HG03439 (cell line): ENCODE results near the gene PROCR.
"Not testable (repeated sequence)": the region's sequence is repeated elsewhere in the genome, so short reads cannot be mapped to it uniquely, and the experiment has no call there.

Experiments
- ATAC-seq: cut with Tn5 transposase; IDR thresholded peaks from one replicate; pipeline ENCODE4 v1.9.1; 2021; ENCODE audit warnings: mild to moderate bottlenecking, moderate library complexity; ENCODE audit not compliant: unreplicated experiment

PROCR gene

DNA sequence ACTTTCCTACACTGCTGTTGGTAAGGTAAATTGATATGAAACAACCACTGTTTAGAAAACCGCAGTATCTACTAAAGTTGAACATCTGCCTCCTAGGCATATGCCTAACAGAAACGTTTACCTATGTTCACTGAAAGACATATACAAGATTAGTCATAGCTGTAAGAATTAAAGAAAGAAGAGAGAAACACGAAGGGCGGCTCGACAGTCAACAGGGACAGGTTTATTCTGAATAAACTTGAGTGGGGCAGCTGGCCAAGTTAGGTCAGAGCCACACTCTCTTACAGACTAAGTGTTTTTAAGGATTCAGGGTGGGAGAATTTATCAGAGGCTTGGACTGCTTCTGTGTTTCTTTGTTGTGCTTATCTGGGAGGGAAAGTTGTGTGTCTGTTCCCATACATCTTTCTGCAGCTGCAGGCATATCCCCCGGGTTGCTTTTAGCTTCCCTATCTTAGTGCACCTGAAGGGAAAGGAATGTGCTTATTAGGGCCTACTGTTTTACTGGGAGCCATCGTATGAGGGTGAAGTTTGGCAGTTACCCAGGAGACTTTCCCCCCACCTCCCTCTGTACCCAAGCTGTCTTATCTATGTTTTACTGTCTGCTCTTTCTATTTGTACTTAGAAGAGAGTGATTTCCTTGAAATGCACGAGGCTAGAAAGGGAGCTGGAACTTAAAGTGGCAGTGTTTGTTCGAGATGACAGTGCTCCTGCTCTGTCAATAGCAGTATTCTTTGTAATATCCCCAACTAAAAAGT is 20.4 kb downstream of the PROCR start:
- ATAC-seq, result no peak

DNA sequence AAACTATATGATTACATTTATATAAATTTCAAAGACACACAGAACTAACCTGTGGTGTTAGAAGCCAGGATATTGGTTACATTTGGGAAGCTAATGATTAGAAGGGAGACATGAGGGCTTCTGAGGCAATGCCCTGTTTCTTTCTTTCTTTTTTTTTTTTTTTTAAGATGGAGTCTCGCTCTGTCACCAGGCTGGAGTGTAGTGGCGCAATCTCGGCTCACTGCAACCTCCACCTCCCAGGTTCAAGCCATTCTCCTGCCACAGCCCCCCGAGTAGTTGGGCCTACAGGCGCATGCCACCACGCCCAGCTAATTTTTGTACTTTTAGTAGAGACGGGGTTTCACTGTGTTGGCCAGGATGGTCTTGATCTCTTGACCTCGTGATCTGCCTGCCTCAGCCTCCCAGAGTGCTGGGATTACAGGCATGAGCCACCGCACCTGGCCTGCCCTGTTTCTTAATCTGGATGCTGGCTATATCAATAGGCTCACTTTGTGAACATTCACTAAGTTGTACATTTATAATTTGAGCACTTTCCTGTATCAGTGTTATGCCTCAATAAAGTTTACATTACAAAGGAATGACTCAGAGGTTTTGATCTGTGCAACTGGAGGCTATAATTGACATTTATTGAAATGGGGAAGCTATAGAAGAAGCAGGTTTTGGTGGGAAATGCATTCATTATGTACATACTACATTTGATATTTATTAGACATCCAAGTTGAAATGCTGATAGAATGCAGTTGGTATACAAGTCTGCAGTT is 21.3 kb downstream of the PROCR start:
- not testable (repeated sequence) for ATAC-seq

DNA sequence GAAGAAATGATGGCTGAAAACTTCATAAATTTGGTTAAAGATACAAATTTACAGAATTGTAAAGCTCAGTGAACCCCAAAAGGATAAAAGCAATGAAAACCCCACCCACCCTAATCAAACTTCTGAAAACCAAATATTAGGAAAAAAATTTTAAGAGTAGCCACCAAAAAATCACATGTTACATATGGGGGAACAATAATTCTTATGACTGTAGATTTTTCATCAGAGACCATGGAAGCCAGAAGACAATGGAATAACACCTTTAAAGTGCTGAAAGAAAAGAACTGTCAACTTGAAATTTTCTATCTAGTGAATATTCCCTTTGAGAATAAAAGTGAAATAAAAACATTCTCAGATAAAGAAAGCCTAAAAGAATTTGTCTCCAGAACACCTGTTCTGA is 24.4 kb downstream of the PROCR start:
- ATAC-seq, result no peak

DNA sequence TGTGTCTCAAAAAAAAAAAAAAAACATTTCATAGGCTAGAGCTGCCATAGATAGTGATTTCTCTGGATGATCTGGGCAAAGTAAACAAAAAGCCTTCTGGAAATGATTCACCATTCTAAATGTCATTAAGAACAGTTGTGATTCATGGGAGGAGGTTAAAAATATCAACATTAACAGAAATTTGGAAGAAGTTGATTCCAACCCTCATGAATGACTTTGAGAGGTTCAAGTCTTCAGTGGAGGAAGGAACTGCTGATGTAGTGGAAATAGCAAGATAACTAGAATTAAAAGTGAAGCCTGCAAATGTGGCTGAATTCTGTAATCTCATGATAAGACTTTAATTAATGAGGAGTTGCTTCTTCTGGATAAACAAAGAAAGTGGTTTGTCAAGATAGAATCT is 27.9 kb downstream of the PROCR start:
- no peak for ATAC-seq

DNA sequence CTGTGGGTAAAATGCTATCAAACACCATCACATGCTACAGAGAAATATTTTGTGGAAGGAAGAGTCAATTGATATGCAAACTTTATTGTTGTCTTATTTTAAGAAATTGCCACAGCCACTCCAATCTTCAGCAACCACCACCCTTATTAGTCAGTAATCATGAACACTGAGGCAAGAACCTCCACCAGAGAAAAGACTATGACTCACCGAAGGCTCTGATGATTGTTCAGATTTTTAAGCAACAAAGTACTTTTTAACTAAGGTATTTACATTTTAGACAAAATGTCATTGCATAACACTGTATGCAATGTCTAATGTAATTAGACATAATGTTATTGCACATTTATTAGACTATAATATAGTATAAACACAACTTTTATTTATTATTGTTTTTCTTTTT is 28.4 kb downstream of the PROCR start:
- no peak for ATAC-seq

DNA sequence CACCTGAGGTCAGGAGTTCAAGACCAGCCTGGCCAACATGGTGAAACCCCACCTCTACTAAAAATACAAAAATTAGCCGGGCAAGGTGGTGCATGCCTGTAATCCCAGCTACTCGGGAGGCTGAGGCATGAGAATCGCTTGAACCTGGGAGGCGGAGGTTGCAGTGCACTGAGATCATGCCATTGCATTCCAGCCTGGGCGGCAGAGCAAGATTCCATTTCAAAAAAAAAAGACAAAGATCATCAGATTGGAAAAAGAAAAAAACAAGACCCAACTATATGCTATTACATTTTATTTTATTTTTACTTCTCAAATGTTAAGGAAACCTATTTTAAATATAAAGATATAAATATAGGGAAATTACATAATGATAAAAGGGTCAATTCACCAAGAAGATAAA is 29.6 kb downstream of the PROCR start:
- not testable (repeated sequence) for ATAC-seq

DNA sequence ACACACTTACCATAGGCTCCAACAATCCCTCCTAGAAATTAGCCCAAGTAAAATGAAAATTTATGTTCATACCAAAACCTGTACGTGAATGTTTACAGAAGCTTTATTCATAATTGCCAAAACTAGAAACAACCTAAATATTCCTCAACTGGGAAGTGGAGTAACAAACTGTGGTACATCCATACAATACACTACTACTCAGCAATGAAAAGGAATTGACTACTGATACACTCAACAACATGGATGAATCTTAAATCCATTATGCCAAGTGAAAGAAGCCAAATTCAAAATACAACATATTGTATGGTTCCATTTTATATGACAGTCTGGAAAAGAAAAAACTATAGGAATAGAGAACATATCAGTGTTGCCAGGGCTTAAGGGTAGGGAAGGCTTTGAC is 34.9 kb downstream of the PROCR start:
- ATAC-seq, result no peak

DNA sequence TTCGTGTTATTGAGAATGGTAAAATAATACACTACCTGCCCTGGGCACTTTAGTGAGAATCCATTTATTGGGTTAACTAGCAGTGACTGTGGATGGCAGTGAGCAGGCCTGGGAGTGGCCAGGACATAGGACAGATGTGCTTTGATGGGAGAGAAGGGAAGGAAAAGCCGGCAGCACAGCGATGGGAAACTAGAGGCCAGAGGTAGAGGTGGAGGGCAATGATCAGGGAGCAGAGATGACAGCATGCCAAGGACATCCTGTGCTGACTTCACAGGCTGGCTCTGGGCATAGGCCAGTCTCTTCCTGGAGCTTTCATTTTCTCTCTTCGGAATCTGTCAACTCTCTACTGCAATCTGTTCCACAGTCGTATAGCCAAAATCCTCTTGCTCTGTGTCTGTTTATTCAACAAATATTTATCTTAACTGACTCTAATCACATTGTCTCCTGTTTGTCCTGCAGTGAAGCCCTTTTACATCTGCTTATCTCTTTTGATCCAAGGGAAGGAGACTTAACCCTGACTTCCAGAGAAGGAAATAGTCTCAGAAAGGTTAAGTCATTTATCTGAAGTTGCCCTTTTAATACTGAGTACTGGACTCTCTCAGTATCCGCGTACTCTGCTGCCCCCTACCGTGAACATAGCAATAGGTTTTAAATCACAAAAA is 36.2 kb downstream of the PROCR start:
- ATAC-seq, result no peak

DNA sequence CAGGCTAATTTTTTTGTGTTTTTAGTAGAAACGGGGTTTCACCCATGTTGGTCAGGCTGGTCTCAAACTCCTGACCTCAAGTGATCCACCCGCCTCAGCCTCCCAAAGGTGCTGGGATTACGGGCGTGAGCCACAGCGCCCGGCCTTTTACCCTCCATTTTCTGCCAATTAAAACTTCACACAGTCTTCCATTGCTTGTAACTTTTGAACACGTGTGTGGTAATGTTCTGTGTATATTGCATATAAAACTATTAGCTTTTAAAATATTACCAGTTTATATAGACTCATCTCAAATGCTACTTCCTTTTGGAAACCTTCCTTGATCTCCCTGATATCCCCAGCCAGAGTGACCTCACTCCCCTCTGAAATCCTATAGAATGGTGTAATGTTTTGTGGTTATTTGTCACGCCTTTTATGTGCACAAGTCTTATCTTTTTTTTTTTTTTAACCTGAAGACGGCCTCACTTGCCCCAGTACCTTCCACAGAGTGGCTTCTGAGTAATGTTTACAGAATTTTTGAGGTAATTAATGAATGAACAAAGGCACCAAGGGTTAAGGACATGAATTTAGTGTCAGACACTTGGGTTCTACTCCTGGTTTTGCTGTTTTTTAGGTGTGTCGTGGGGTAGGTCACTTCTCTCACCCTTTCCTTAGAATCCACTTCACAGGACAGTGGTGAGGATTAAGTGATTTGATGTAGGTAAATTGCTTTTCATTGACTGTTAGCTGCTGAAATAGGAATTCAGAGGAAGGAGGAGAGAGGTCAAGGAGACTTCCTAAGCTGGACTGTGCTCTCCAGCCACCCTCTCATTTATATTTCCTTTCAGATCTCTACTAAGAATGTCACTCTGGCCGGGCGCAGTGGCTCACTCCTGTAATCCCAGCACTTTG is 43.4 kb downstream of the PROCR start:
- no peak for ATAC-seq

DNA sequence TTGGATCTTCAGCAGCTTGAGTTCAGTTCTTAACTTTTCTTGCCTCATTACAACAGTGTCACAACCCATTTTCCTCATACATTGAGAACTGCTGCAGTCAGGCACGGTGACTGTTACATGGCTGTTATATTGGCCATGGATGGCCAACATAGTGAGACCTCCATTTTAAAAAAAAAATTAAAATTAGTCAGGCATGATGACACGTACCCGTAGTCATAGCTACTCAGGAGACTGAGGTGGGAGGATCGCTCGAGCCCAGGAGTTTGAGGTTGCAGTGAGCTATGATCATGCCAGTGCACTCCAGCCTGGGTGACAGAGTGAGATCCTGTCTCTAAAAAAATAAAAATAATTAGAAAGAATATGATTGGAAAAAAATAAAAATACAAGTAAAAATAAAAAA is 44.7 kb downstream of the PROCR start:
- no peak for ATAC-seq

DNA sequence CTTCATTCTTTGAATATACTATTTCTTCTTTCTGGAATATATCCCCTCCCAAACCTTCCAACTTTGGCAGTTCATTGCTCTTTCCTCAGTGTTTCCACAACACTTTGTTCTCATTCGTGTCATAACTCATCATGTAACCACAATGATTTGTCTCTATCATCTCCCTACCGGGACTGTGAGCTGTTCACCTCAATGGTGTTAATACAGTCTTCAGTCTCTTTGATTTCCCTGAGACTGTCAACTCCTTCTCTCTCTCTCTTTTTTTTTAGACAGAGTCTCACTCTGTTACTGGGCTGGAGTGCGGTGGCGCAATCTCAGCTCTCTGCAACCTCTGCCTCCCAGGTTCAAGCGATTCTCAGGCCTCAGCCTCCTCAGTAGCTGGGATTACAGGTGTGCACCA is 52.1 kb downstream of the PROCR start:
- no peak for ATAC-seq

DNA sequence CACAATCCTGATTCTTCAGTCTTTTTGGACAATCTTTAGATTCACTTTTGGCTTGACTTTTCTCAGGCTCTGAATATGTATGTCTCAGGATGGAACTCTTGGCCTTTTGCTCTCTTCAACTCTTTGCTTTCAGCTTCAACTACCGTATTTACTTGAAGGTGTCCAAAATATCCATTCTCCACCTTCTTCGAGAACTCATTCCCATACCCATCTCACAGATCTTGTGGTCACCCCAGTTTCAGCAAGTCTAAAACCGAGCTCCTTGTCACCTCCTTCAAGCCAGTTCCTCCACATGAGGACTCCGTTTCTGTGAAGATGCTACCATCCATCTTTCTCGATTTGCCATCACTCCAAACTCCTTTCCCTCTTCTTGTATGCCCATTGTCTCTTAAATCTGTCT is 52.7 kb downstream of the PROCR start:
- no peak for ATAC-seq

DNA sequence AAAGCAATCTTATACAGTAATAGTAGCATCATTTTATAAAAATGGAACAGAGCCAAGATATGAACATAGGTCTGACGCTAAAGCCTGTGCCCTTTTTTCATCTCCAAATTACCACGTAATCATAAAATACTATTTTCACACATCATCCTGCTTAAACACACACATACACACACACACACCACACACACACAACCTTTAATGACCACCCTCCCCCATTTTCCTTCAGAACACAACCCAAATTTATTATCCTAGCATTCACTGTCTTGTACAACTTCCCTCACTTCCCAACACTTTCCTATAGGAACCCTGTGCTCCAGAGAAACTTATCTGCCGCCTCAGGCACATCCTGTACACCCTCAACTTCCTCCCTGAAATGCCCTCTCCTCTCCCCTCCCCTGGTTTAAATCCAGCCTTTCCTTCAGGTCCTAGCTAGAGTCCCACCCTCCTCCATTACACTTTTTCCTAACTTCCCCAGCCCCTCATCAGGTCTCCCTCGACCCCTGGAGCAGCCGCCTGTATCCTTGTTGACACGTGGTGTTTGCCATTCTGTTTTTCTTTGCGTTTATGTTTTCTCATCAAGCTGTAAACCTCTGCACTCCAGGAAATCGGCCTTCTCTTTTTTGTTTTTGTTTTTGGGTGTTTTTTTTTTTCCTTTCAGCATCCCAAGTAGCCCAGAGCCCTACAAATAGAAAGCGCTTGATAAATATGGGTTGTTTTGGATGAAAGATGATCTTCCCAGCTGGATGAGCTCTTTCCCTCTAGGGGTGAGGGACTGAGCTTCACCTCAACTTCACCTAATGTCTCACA is 53.6 kb downstream of the PROCR start:
- ATAC-seq, result no peak

DNA sequence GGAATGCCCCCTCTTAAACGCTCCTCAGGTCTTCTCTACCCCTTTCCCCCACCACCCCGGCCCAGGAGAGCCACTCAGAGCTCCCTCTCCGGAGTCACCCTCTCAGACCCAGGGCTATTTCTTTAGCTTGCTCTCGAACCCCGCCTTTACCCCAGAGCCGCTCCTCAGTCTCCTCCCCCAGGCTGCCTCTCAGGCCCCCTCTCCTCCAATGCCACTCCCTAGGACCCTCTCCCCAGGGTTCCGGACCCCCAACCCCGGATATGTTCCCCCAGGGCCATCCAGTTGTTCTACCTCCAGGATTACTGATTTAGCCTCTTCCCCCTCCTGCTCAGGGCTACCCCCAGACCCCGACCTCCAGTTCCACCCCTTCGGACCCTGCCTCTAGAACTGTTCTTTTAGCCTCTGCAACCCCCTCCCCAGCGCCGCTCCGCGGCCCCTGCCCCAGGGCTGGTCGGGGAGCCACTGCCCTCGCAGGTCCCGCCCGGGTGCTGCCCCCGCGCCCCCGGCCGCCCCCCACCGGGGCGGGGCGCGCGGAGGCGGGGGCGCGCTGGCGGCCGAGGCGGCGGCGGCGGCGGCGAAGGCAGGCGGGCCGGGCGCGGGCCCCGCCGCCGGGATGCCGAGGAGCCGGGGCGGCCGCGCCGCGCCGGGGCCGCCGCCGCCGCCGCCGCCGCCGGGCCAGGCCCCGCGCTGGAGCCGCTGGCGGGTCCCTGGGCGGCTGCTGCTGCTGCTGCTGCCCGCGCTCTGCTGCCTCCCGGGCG is 54.4 kb downstream of the PROCR start, which contains the start of gene MMP24:
Gene MMP24 (plus strand): TSS at position 565 of the 758 bp plus-strand sequence. CDS start 49 bp downstream, at position 614.
- no peak for ATAC-seq
